Mammary epithelial cell (primary cell): Measurements from ENCODE around the gene GBP1.
"Not testable (repeated sequence)": the region's sequence is repeated elsewhere in the genome, so short reads cannot be mapped to it uniquely, and the experiment has no call there.

Source experiments
- EZH2 ChIP-seq: IDR thresholded peaks from 2 replicates; pipeline ENCODE4 v1.6.1; 2012; ENCODE audit warnings: low read length, inconsistent platforms, borderline replicate concordance
- TF ChIP-seq, protein P1 (sequence below), 2 donors: IDR thresholded peaks in 1 of 2; conservative IDR thresholded peaks in 1 of 2; 2 replicates each; pipeline ENCODE4 v1.5.1; 2011 to 2012; ENCODE audit warnings: inconsistent platforms in 2 of 2, low read length in 2 of 2, mild to moderate bottlenecking in 2 of 2, control low read depth in 1 of 2, low read depth in 1 of 2; ENCODE audit not compliant: insufficient read depth in 1 of 2; ENCODE audit errors: extremely low read depth in 1 of 2

DNA sequence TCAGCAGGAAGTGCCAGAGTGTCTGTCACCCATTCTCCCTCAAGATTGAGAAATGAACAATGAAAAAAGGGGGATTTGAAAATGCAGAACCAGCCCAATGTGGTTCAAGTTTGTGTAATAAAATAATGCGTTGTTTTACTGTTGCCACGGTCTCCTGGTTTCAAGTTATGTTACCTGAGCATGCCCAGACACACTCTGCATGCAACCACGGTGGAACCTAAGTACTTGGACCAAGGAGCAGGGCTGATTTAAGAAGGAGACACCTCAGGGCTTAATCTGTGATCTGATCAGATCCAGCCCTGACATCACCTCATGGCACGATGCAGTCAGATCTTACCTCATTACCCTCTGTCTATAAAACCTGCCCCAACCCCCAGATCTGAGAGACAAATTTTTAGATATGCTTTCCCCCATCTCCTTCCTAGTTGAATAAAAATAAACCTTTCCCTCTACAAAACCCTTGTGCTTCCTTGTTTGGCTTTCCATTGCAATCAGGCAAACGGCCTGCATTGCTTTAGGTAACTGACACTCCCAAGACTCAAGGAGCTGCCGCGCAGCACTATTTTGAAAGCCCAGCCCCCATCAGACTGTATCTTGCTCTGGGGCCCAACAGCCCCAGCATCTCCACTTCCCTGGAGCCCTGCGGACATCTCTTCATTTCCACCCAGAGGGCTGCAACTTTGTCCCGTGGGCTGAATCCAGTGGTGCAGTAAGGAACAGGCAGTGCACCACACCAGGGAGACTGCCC, 14.9 kb downstream of the GBP1 start:
- TF ChIP-seq, protein P1, sequence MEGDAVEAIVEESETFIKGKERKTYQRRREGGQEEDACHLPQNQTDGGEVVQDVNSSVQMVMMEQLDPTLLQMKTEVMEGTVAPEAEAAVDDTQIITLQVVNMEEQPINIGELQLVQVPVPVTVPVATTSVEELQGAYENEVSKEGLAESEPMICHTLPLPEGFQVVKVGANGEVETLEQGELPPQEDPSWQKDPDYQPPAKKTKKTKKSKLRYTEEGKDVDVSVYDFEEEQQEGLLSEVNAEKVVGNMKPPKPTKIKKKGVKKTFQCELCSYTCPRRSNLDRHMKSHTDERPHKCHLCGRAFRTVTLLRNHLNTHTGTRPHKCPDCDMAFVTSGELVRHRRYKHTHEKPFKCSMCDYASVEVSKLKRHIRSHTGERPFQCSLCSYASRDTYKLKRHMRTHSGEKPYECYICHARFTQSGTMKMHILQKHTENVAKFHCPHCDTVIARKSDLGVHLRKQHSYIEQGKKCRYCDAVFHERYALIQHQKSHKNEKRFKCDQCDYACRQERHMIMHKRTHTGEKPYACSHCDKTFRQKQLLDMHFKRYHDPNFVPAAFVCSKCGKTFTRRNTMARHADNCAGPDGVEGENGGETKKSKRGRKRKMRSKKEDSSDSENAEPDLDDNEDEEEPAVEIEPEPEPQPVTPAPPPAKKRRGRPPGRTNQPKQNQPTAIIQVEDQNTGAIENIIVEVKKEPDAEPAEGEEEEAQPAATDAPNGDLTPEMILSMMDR (conservative IDR thresholded peaks at IDR 0.05 in 1 of 2, IDR thresholded peaks at IDR 0.05 in 1 of 2; ENCODE audit: extremely low read depth in 1 of 2, insufficient read depth in 1 of 2, low read depth in 1 of 2, low read length in 2 of 2), result not testable (repeated sequence)
- not testable (repeated sequence) for TF ChIP-seq EZH2
